ENCODE measurements around the gene TNFRSF19.
"Not testable (repeated sequence)": the region's sequence is repeated elsewhere in the genome, so short reads cannot be mapped to it uniquely, and the experiment has no call there.

TNFRSF19 gene

DNA sequence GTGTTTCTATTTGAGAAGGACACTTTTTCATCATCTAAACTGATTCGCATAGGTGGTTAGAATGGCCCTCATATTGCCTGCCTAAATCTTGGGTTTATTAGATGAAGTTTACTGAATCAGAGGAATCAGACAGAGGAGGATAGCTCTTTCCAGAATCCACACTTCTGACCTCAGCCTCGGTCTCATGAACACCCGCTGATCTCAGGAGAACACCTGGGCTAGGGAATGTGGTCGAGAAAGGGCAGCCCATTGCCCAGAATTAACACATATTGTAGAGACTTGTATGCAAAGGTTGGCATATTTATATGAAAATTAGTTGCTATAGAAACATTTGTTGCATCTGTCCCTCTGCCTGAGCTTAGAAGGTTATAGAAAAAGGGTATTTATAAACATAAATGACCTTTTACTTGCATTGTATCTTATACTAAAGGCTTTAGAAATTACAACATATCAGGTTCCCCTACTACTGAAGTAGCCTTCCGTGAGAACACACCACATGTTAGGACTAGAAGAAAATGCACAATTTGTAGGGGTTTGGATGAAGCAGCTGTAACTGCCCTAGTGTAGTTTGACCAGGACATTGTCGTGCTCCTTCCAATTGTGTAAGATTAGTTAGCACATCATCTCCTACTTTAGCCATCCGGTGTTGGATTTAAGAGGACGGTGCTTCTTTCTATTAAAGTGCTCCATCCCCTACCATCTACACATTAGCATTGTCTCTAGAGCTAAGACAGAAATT, 103.8 kb downstream of the TNFRSF19 start:
- no peaks in the 10 kb centered on the region for H3K4me1 Mint-ChIP-seq (ENCODE audit: low read depth)
- no peak overlapping the region for H3K27ac Mint-ChIP-seq
- intact Hi-C loops (cut with micrococcal nuclease) = no loop called here
- no peaks in the 10 kb centered on the region for H3K27me3 Mint-ChIP-seq
- no peak overlapping the region for H3K4me3 Mint-ChIP-seq
- no peaks in the 10 kb centered on the region for H3K9me3 Mint-ChIP-seq
- H3K36me3 Mint-ChIP-seq (ENCODE audit: low read depth) = no peaks in the 10 kb centered on the region

DNA sequence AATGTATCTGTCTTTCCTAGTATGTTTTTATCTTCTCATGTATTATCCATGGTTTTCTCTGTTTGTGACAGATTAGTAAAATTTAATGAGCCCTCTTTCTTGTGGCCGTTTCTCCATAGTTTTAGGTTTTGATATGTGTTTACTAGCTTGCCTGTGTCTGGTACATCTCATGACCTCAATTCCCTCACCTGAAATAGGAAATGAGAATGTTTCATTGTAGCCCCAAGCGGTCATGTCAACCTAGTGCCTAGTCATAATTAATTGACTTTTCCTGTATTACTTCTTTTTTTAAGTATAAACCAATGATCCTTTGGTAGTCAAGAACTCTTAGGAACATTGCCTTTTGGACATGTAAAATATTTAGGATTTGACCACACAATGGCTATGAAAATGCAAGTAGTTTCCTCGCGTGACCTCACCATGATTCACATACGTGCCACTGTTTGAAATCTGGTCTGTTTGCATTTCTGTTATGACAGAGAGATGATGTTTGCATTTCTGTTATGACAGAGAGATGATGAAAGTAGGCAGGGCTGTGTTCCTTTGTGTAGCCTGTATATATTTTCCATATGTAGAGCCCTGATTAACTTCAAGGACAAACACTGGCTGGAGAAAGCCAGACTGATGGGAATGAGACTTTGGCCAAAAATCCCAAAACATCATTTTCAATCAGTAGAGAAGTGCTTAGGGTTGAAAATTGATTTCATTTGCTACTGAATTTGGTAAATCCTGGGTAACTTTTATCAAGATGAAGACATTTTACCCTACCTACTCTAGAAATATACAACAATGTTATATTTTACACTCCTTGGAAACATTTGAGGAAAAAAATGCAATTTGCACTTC, 104.8 kb downstream of the TNFRSF19 start:
- Mint-ChIP-seq H3K9me3 (no peaks in the 10 kb centered on the region), H3K27me3 (no peaks in the 10 kb centered on the region), H3K4me3 (no peak overlapping the region), H3K27ac (no peak overlapping the region), H3K36me3 (ENCODE audit: low read depth) (no peaks in the 10 kb centered on the region), H3K4me1 (ENCODE audit: low read depth) (no peaks in the 10 kb centered on the region)
- intact Hi-C loops (cut with micrococcal nuclease) = no loop called here

DNA sequence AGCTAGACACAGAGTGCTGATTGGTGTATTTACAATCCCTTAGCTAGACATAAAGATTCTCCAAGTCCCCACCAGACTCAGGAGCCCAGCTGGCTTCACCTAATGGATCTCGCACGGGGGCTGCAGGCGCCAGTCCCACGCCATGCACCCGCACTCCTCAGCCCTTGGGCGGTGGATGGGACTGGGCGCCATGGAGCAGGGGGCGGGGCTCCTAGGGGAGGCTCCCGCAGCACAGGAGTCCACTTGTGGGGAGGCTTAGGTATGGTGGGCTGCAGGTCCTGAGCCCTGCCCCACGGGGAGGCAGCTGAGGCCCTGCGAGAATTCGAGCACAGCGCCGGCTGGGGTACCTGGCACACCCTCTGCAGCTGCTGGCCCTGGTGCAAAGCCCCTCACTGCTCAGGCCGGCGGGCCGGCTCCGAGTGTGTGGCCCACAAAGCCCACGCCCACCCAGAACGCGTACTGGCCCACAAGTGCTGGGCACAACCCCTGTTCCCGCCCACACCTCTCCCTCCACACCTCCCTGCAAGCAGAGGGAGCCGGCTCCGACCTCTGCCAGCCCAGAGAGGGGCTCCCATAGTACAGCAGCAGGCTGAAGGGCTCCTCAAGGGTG, 107.6 kb downstream of the TNFRSF19 start:
- intact Hi-C loops (cut with micrococcal nuclease); H3K27me3 Mint-ChIP-seq; H3K36me3 Mint-ChIP-seq (ENCODE audit: low read depth); H3K9me3 Mint-ChIP-seq; H3K4me3 Mint-ChIP-seq; H3K4me1 Mint-ChIP-seq (ENCODE audit: low read depth); H3K27ac Mint-ChIP-seq: not testable (repeated sequence)

DNA sequence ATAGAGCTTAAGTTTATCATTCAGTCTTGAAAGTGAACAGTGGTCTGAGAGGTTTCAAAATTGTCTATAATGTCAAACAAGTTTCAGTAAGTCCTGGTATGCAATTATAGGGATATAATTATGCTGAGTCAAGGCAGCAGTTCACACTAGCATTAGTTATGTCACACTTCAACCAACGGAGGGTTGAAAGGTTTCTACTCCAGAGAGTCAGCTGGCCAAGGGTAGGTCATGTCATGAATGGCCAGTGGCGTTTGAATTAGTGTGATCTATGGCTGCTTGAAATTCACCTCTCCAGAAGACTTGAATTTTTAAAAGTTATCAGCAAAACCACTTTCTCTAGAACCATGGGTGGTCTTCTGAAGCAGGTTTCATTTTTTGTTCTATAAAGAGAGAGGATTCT, 108.6 kb downstream of the TNFRSF19 start:
- intact Hi-C loops (cut with micrococcal nuclease) = no loop called here
- no peak overlapping the region for H3K4me3 Mint-ChIP-seq
- no peak overlapping the region for H3K27ac Mint-ChIP-seq

DNA sequence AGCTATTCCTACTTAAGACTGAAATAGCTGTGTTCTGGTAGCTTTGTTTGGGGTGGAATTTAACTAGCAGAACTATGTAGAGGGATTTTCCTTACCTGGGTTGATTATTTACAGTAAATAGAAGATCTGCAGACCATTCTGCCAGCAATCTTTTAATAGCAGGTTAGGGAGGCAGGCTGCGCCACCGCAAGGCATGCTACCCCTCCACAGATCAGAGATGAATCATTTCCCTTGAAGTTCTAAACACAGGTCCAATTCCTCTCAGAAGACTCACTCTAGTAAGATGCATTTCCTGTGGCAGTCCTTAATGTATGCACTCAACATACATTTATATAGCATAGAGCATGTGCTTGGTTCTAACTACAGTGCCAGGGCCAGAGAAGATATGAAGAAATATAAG, 109.0 kb downstream of the TNFRSF19 start:
- H3K4me3 Mint-ChIP-seq = no peak overlapping the region
- no peaks in the 10 kb centered on the region for H3K9me3 Mint-ChIP-seq
- H3K4me1 Mint-ChIP-seq (ENCODE audit: low read depth) = no peaks in the 10 kb centered on the region
- no peak overlapping the region for H3K27ac Mint-ChIP-seq
- intact Hi-C loops (cut with micrococcal nuclease) = no loop called here
- H3K27me3 Mint-ChIP-seq = no peaks in the 10 kb centered on the region
- no peaks in the 10 kb centered on the region for H3K36me3 Mint-ChIP-seq (ENCODE audit: low read depth)

More for the DNA sequence above, 108.6 kb downstream of the TNFRSF19 start:
- Mint-ChIP-seq H3K4me1 (ENCODE audit: low read depth) (no peaks in the 10 kb centered on the region), H3K27me3 (no peaks in the 10 kb centered on the region), H3K36me3 (ENCODE audit: low read depth) (no peaks in the 10 kb centered on the region), H3K9me3 (no peaks in the 10 kb centered on the region)

DNA sequence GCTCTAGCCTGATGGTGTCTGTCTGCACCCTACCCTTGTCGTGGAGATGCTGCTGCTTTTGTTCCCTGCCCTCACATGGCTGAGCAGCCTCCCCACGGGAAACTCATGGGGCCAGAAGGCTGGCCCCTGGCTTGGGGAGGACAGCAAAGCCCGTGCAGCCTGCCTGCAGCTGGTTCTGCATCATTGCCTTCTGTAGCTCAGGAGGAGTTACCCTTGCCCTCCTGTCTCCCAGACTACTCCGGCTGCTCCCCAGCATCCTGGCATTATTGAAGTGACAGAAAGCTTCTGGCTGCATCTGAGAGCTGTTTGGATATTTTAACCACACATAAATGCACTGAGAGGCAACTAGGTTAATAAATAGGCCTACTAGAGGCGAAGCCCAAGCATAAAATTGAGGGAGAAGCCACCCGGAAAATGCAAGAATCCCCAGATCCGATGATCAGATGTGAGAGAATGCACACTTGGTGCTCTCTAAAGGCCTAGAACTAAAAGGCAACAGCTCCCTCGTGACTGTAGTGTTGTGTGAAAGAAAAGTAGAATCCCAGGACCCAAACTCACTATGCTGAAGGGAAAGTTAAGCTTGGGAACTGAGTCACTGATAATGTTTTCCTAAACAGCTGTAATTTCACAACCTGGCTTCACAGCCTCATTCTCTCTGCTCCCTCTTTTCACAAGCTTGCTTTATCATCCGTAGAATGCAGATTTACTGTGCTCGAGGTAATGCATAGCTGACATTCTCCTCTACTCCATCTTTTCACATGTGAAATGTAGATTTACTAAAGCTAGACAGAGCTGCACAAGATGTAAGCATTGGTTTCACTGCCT, 110.8 kb downstream of the TNFRSF19 start:
- no peaks in the 10 kb centered on the region for H3K4me1 Mint-ChIP-seq (ENCODE audit: low read depth)
- H3K4me3 Mint-ChIP-seq = no peak overlapping the region
- H3K27me3 Mint-ChIP-seq = no peaks in the 10 kb centered on the region
- intact Hi-C loops (cut with micrococcal nuclease) = no loop called here
- no peak overlapping the region for H3K27ac Mint-ChIP-seq
- peaks cover 7% of the 10 kb centered on the region for H3K9me3 Mint-ChIP-seq
- H3K36me3 Mint-ChIP-seq (ENCODE audit: low read depth) = no peaks in the 10 kb centered on the region

DNA sequence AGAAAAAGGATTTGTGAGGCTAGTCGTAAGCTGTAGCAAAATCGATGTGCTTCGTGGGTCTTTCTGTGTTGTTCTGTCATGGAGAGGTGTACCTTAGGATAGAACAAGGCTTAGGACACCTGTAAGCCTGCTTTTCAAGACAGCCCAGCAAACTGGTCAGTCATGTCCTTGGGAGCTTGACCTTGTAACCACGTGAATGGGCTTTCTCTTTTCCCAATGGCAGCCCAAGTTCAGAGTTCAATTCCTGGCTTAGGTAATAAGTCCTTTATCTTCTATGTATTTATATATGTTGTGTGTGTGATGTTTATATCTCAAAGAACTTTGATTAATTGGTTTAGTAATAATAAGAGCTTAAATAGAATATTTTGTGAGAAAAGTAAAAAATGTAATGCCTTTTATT, 112.9 kb downstream of the TNFRSF19 start:
- no peaks in the 10 kb centered on the region for H3K27me3 Mint-ChIP-seq
- H3K36me3 Mint-ChIP-seq (ENCODE audit: low read depth) = no peaks in the 10 kb centered on the region
- no peak overlapping the region for H3K4me3 Mint-ChIP-seq
- no peak overlapping the region for H3K27ac Mint-ChIP-seq
- H3K4me1 Mint-ChIP-seq (ENCODE audit: low read depth) = no peaks in the 10 kb centered on the region
- H3K9me3 Mint-ChIP-seq = peaks cover 8% of the 10 kb centered on the region
- intact Hi-C loops (cut with micrococcal nuclease) = no loop called here

DNA sequence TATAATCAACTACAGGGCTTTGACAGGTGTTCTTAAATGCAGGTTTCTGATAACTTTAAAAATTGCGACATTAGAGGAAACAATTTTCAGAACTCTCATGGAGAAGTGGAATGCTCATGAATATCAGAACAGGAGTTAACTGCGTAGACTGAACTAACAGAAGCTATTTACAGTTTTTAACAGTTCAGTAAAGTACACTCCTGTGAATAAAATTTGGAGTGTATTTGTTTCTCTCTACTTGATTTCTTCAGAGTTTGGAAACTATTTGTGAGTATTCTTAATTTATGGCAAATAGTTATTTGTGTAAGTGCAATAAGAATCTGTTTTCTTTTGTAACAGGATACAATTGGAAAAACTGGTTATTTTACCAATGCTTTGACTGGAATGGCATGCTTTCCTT, 114.4 kb downstream of the TNFRSF19 start:
- H3K9me3 Mint-ChIP-seq = peaks cover 8% of the 10 kb centered on the region
- no peaks in the 10 kb centered on the region for H3K4me1 Mint-ChIP-seq (ENCODE audit: low read depth)
- H3K27ac Mint-ChIP-seq = no peak overlapping the region
- intact Hi-C loops (cut with micrococcal nuclease) = no loop called here
- no peaks in the 10 kb centered on the region for H3K27me3 Mint-ChIP-seq
- no peaks in the 10 kb centered on the region for H3K36me3 Mint-ChIP-seq (ENCODE audit: low read depth)
- H3K4me3 Mint-ChIP-seq = no peak overlapping the region

DNA sequence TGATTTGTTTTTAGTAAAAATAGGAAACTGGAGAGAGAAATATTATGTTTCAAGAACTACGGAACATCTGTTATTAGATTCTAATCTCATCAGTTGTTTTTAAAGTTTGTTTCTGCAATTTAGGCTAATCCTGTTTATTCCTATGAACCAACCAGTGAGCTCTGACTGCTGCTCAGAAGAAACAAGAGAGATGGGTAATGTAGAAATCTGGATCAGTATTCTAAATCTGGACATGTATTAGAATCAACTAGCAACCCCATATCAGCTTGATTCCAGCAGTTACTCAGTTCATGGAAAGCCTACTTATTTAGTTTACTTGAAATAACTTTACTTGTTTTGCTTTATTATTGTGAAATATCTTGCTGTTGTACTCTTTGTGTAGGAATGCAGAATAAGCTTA, 115.2 kb downstream of the TNFRSF19 start:
- Mint-ChIP-seq H3K27me3 (no peaks in the 10 kb centered on the region), H3K36me3 (ENCODE audit: low read depth) (no peaks in the 10 kb centered on the region), H3K27ac (no peak overlapping the region), H3K4me3 (no peak overlapping the region), H3K9me3 (peaks cover 8% of the 10 kb centered on the region), H3K4me1 (ENCODE audit: low read depth) (no peaks in the 10 kb centered on the region)
- intact Hi-C loops (cut with micrococcal nuclease) = no loop called here

DNA sequence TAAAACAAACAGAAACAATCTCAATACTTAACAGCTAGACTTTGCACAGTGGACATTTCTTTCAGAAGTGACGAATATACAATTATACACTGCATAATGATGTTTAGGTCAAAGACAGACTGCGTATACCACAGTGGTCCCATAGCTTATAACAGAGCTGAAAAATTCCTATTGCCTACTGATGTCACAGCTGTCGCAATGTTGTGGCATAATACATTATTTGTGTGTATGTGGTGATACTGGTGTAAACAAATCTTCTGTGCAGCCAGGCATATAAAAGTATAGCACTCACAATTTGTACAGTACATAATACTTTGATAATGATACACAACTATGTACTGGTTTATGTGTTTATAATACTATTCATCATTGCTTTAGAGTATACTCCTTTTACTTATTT, 116.7 kb downstream of the TNFRSF19 start:
- no peaks in the 10 kb centered on the region for H3K27me3 Mint-ChIP-seq
- H3K27ac Mint-ChIP-seq = no peak overlapping the region
- peaks cover 8% of the 10 kb centered on the region for H3K9me3 Mint-ChIP-seq
- H3K36me3 Mint-ChIP-seq (ENCODE audit: low read depth) = no peaks in the 10 kb centered on the region
- no peaks in the 10 kb centered on the region for H3K4me1 Mint-ChIP-seq (ENCODE audit: low read depth)
- intact Hi-C loops (cut with micrococcal nuclease) = no loop called here
- no peak overlapping the region for H3K4me3 Mint-ChIP-seq

DNA sequence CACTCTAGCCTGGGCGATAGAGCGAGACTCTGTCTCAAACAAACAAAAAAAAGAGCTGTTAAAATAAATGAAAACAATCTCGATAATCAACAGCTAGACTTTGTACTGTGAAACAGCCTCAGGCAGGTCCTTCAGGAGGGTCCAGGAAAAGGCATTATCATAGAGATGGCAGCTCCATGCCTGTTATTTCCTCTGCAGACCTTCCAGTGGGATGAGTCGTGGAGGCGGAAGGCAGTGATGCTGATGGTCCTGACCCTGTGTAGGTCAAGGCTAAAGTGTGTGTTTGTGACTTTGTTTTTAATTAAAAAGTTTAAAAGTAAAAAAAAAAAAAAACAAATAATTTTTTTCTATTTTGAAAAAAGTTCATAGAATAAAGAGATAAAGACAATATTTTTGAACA, 117.4 kb downstream of the TNFRSF19 start:
- intact Hi-C loops (cut with micrococcal nuclease) = no loop called here
- H3K27ac Mint-ChIP-seq = no peak overlapping the region
- H3K4me3 Mint-ChIP-seq = no peak overlapping the region
- no peaks in the 10 kb centered on the region for H3K4me1 Mint-ChIP-seq (ENCODE audit: low read depth)
- H3K36me3 Mint-ChIP-seq (ENCODE audit: low read depth) = no peaks in the 10 kb centered on the region
- H3K27me3 Mint-ChIP-seq = no peaks in the 10 kb centered on the region
- H3K9me3 Mint-ChIP-seq = peaks cover 8% of the 10 kb centered on the region

DNA sequence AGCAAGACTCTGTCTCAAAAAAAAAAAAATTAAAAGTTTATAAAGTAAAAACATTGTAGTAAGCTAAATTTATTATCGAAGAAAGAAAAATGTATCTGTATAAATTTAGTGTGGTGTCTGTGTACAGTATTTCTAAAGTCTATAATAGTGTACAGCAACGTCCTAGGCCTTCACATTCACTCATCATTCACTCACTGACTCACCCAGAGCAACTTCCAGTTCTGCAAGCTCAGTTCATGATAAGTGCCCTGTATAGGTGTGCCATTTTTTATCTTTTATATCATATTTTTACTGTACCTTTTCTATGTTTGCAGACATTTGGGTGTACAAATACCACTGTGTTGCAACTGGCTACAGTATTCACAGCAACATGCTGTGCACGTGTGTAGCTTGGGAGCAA, 118.1 kb downstream of the TNFRSF19 start:
- no peaks in the 10 kb centered on the region for H3K36me3 Mint-ChIP-seq (ENCODE audit: low read depth)
- intact Hi-C loops (cut with micrococcal nuclease) = no loop called here
- no peak overlapping the region for H3K4me3 Mint-ChIP-seq
- H3K27me3 Mint-ChIP-seq = no peaks in the 10 kb centered on the region
- H3K4me1 Mint-ChIP-seq (ENCODE audit: low read depth) = no peaks in the 10 kb centered on the region
- peaks cover 8% of the 10 kb centered on the region for H3K9me3 Mint-ChIP-seq
- H3K27ac Mint-ChIP-seq = no peak overlapping the region

DNA sequence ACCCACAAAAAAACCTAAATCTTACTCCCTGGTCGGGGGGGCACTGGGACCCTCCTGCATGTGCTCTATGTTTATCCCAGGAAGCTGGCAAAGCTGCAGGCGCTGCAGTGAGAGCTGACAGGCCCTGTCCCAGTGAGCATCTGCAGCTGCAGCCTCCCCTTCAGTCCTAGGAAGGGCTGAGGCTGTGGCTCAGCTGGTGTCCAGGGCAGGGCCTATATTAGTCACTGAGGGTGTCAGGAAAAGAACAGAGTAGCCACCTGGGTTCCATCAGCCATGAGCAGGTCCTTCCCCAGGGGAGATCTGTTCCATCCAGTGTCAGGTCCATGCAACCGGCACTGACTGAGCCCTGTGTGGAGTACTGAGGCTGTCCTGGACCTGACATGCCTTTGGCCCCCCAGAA, 120.5 kb downstream of the TNFRSF19 start:
- Mint-ChIP-seq H3K27me3 (peaks cover 4% of the 10 kb centered on the region), H3K36me3 (ENCODE audit: low read depth) (no peaks in the 10 kb centered on the region), H3K27ac (no peak overlapping the region), H3K4me1 (ENCODE audit: low read depth) (peaks cover 3% of the 10 kb centered on the region), H3K4me3 (no peak overlapping the region), H3K9me3 (peaks cover 5% of the 10 kb centered on the region)
- intact Hi-C loops (cut with micrococcal nuclease) = no loop called here

DNA sequence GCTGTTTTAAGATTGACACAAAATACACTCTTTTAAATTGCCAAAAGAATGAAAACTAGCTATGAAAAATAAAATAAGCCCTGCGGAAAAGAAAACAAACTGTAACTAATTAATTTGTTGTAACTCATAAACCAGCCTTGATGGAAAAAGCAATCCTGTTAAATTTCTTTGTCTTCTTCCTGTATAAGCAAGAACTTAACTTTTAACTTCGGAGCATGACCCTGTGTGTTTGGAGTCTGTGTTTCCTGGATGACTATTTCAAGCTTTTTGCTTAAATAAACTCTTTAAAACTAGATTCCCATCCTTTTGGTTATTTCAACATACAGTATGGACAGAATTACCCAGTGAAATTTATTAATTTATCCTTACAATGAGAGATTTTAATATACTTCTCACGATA, 122.6 kb downstream of the TNFRSF19 start:
- Mint-ChIP-seq H3K27ac (no peak overlapping the region), H3K4me3 (no peak overlapping the region), H3K4me1 (ENCODE audit: low read depth) (peaks cover 10% of the 10 kb centered on the region), H3K27me3 (peaks cover 6% of the 10 kb centered on the region), H3K36me3 (ENCODE audit: low read depth) (no peaks in the 10 kb centered on the region), H3K9me3 (no peaks in the 10 kb centered on the region)
- intact Hi-C loops (cut with micrococcal nuclease) = no loop called here

Measured in dendritic cell treated with granulocyte-macrophage colony-stimulating factor and Interleukin-4, amounts not matched to agents 40 ng/mL and 50 ng/mL, for 4 days (primary cell).